Effector memory CD8-positive, alpha-beta T cell (primary cell): Measurements from ENCODE around the gene ASB11.
A peak's percentile ranks its signal among the peaks of the same experiment; 100 is the strongest.
"Not testable (repeated sequence)": the region's sequence is repeated elsewhere in the genome, so short reads cannot be mapped to it uniquely, and the experiment has no call there.

Experiments used
- ATAC-seq: fragments of 150-1000 bp; cut with Tn5 transposase; replicated peaks from 2 replicates; pipeline ENCODE4 v1.10.0; 2021; ENCODE audit warnings: mild to moderate bottlenecking, moderate library complexity
- DNase-seq, 3 experiments: peaks; one replicate each; pipeline ENCODE4 v3.0.0; 2021
- H3K27ac Mint-ChIP-seq, 2 donors: one replicate each; pipeline ENCODE4 v1.8.0; 2022; ENCODE audit warnings: mild to moderate bottlenecking in 2 of 2, mixed read lengths in 2 of 2, moderate library complexity in 2 of 2
- H3K27me3 Mint-ChIP-seq, 2 donors: one replicate each; pipeline ENCODE4 v1.8.0; 2022; ENCODE audit warnings: mixed read lengths in 2 of 2
- H3K36me3 Mint-ChIP-seq: one replicate; pipeline ENCODE4 v1.8.0; 2022; ENCODE audit warnings: mild to moderate bottlenecking, moderate library complexity, mixed read lengths; ENCODE audit not compliant: insufficient read depth
- H3K4me1 Mint-ChIP-seq, 2 donors: one replicate each; pipeline ENCODE4 v1.8.0; 2022; ENCODE audit warnings: low read depth in 2 of 2, mixed read lengths in 2 of 2
- H3K4me3 Mint-ChIP-seq, 2 donors: one replicate each; pipeline ENCODE4 v1.8.0; 2022; ENCODE audit warnings: mild to moderate bottlenecking in 2 of 2, mixed read lengths in 2 of 2, moderate library complexity in 2 of 2
- H3K9me3 Mint-ChIP-seq, 2 donors: one replicate each; pipeline ENCODE4 v1.8.0; 2022; ENCODE audit warnings: mixed read lengths in 2 of 2

ASB11 gene

GRCh38 chrX:15298201-15298600, 17.2 kb downstream of the ASB11 start:
- ATAC-seq (no peak), DNase-seq (no peak)
- Mint-ChIP-seq H3K27me3 (no peaks in the 10 kb centered on the region), H3K4me3 (no peak overlapping the region), H3K36me3 (no peaks in the 10 kb centered on the region), H3K27ac (no peak overlapping the region), H3K4me1 (peaks cover 0 to 4% of the 10 kb centered on the region in 2 donors), H3K9me3 (no peaks in the 10 kb centered on the region)

GRCh38 chrX:15293451-15293850, 22.0 kb downstream of the ASB11 start:
- H3K27ac Mint-ChIP-seq: no peak overlapping the region
- H3K36me3 Mint-ChIP-seq: no peaks in the 10 kb centered on the region
- no peaks in the 10 kb centered on the region for H3K9me3 Mint-ChIP-seq
- H3K4me1 Mint-ChIP-seq: no peaks in the 10 kb centered on the region
- H3K27me3 Mint-ChIP-seq: no peaks in the 10 kb centered on the region
- H3K4me3 Mint-ChIP-seq: no peak overlapping the region
- ATAC-seq: no peak
- DNase-seq: no peak

GRCh38 chrX:15292861-15293260, 22.6 kb downstream of the ASB11 start:
- H3K4me3 Mint-ChIP-seq: no peak overlapping the region
- H3K36me3 Mint-ChIP-seq: no peaks in the 10 kb centered on the region
- no peak for ATAC-seq
- H3K27me3 Mint-ChIP-seq: no peaks in the 10 kb centered on the region
- H3K9me3 Mint-ChIP-seq: no peaks in the 10 kb centered on the region
- no peaks in the 10 kb centered on the region for H3K4me1 Mint-ChIP-seq
- H3K27ac Mint-ChIP-seq: no peak overlapping the region
- DNase-seq: no peak

GRCh38 chrX:15277604-15278003, 37.8 kb downstream of the ASB11 start:
- DNase-seq (no peak), ATAC-seq (no peak)
- H3K27me3 Mint-ChIP-seq: peaks cover 6 to 12% of the 10 kb centered on the region in 2 donors
- no peaks in the 10 kb centered on the region for H3K36me3 Mint-ChIP-seq
- no peak overlapping the region for H3K4me3 Mint-ChIP-seq
- no peaks in the 10 kb centered on the region for H3K9me3 Mint-ChIP-seq
- H3K27ac Mint-ChIP-seq: no peak overlapping the region
- no peaks in the 10 kb centered on the region for H3K4me1 Mint-ChIP-seq

- Mint-ChIP-seq H3K36me3 (peaks cover under 1% of the 10 kb centered on the region), H3K27ac (no peak overlapping the region), H3K27me3 (peaks cover 0 to under 1% of the 10 kb centered on the region in 2 donors), H3K4me3 (no peak overlapping the region), H3K4me1 (peaks cover 1% of the 10 kb centered on the region in 2 donors), H3K9me3 (no peaks in the 10 kb centered on the region)
- no peak for ATAC-seq
- DNase-seq: no peak
Measured at GRCh38 chrX:15274946-15275345, 40.5 kb downstream of the ASB11 start.

- not testable (repeated sequence) for H3K36me3 Mint-ChIP-seq, H3K27me3 Mint-ChIP-seq, H3K4me3 Mint-ChIP-seq, ATAC-seq, DNase-seq, H3K4me1 Mint-ChIP-seq, H3K27ac Mint-ChIP-seq, H3K9me3 Mint-ChIP-seq
Measured at GRCh38 chrX:15273275-15273674, 42.2 kb downstream of the ASB11 start.

GRCh38 chrX:15271757-15272156, 43.7 kb downstream of the ASB11 start:
- H3K27ac Mint-ChIP-seq: no peak overlapping the region
- peaks cover 2% of the 10 kb centered on the region for H3K36me3 Mint-ChIP-seq
- DNase-seq (no peak), ATAC-seq (no peak)
- no peak overlapping the region for H3K4me3 Mint-ChIP-seq
- no peaks in the 10 kb centered on the region for H3K27me3 Mint-ChIP-seq
- peaks cover 4 to 5% of the 10 kb centered on the region in 2 donors for H3K4me1 Mint-ChIP-seq
- no peaks in the 10 kb centered on the region for H3K9me3 Mint-ChIP-seq

- H3K4me3 Mint-ChIP-seq: peak within 1 kb of the TSS; percentile 37 to 58
- DNase-seq: peak in 1 of 3 experiments; percentile 8
- peaks cover 2% of the 10 kb centered on the region for H3K36me3 Mint-ChIP-seq
- ATAC-seq: peak; percentile 53
- peaks cover 0 to 5% of the 10 kb centered on the region in 2 donors for H3K27me3 Mint-ChIP-seq
- H3K4me1 Mint-ChIP-seq: peaks cover 4 to 5% of the 10 kb centered on the region in 2 donors
- no peaks in the 10 kb centered on the region for H3K9me3 Mint-ChIP-seq
- H3K27ac Mint-ChIP-seq: peak within 1 kb of the TSS; percentile 41 to 57
Measured at GRCh38 chrX:15269618-15270521, 45.6 kb downstream of the ASB11 start, which contains the start of gene ASB9. TSS of gene ASB9 (minus strand) at chrX:15270083. CDS start at chrX:15269874, 209 bp downstream.

GRCh38 chrX:15269120-15269519, 46.3 kb downstream of the ASB11 start:
- H3K9me3 Mint-ChIP-seq: no peaks in the 10 kb centered on the region
- H3K27ac Mint-ChIP-seq: no peak overlapping the region
- peaks cover 4 to 5% of the 10 kb centered on the region in 2 donors for H3K4me1 Mint-ChIP-seq
- DNase-seq (no peak), ATAC-seq (no peak)
- H3K36me3 Mint-ChIP-seq: peaks cover 2% of the 10 kb centered on the region
- no peak overlapping the region for H3K4me3 Mint-ChIP-seq
- peaks cover 0 to 11% of the 10 kb centered on the region in 2 donors for H3K27me3 Mint-ChIP-seq

- DNase-seq: no peak
- no peaks in the 10 kb centered on the region for H3K4me1 Mint-ChIP-seq
- no peak for ATAC-seq
- no peaks in the 10 kb centered on the region for H3K9me3 Mint-ChIP-seq
- no peak overlapping the region for H3K4me3 Mint-ChIP-seq
- H3K36me3 Mint-ChIP-seq: no peaks in the 10 kb centered on the region
- H3K27ac Mint-ChIP-seq: no peak overlapping the region
- no peaks in the 10 kb centered on the region for H3K27me3 Mint-ChIP-seq
Measured at GRCh38 chrX:15254852-15255251, 60.6 kb downstream of the ASB11 start.

- Mint-ChIP-seq H3K36me3 (no peaks in the 10 kb centered on the region), H3K27me3 (no peaks in the 10 kb centered on the region), H3K27ac (no peak overlapping the region), H3K4me1 (peaks cover 0 to 2% of the 10 kb centered on the region in 2 donors), H3K4me3 (no peak overlapping the region), H3K9me3 (no peaks in the 10 kb centered on the region)
- no peak for ATAC-seq
- no peak for DNase-seq
Measured at GRCh38 chrX:15245896-15246295, 69.5 kb downstream of the ASB11 start.

- Mint-ChIP-seq H3K27ac (no peak overlapping the region), H3K9me3 (no peaks in the 10 kb centered on the region), H3K27me3 (no peaks in the 10 kb centered on the region), H3K36me3 (no peaks in the 10 kb centered on the region), H3K4me1 (peaks cover 0 to 2% of the 10 kb centered on the region in 2 donors), H3K4me3 (no peak overlapping the region)
- DNase-seq (no peak), ATAC-seq (no peak)
Measured at GRCh38 chrX:15244421-15244820, 71.0 kb downstream of the ASB11 start.

GRCh38 chrX:15242899-15243555, 72.4 kb downstream of the ASB11 start:
- H3K36me3 Mint-ChIP-seq: no peaks in the 10 kb centered on the region
- H3K27ac Mint-ChIP-seq: no peak overlapping the region
- H3K27me3 Mint-ChIP-seq: no peaks in the 10 kb centered on the region
- no peak overlapping the region for H3K4me3 Mint-ChIP-seq
- peaks cover 0 to 2% of the 10 kb centered on the region in 2 donors for H3K4me1 Mint-ChIP-seq
- no peaks in the 10 kb centered on the region for H3K9me3 Mint-ChIP-seq
- peak; percentile 21 to 31 (median 28) for DNase-seq
- ATAC-seq: no peak

- Mint-ChIP-seq H3K27ac (no peak overlapping the region), H3K4me1 (no peaks in the 10 kb centered on the region), H3K4me3 (no peak overlapping the region), H3K9me3 (no peaks in the 10 kb centered on the region), H3K27me3 (peaks cover 0 to 8% of the 10 kb centered on the region in 2 donors), H3K36me3 (no peaks in the 10 kb centered on the region)
- no peak for ATAC-seq
- DNase-seq: no peak
Measured at GRCh38 chrX:15241301-15241700, 74.1 kb downstream of the ASB11 start.
